Stomach (tissue), 19 donors: ENCODE data around the gene EGFL8. TPM values are rescaled to one million over a fixed set of nuclear protein-coding genes. Genes with fewer than 3 reads are reported as not detected.

Source experiments
- DNase-seq, 2 donors: peaks; one replicate each; pipeline versions ENCODE4 v3.0.0 to v3.0.0-alpha.2; 2013 to 2019
- H3K27ac ChIP-seq, 5 donors: fragments of 200-600 bp in 4 of 5; sonication (generic) in 4 of 5; one replicate each; pipeline ENCODE4 v1.5.1; 2013 to 2019; ENCODE audit warnings: mild to moderate bottlenecking in 1 of 5, moderate library complexity in 1 of 5
- H3K27me3 ChIP-seq, 3 donors: fragments of 200-600 bp; sonication (generic); one replicate each; pipeline ENCODE4 v1.5.1; 2017 to 2019; ENCODE audit warnings: mixed run types in 1 of 3
- H3K36me3 ChIP-seq, 4 donors: fragments of 200-600 bp; sonication (generic); 1 replicate in 3 of 4; 2 replicates in 1 of 4; pipeline ENCODE4 v1.5.1; 2016 to 2019
- H3K4me1 ChIP-seq, 4 donors: fragments of 200-600 bp; sonication (generic); one replicate each; pipeline ENCODE4 v1.5.1; 2016 to 2019
- H3K4me3 ChIP-seq, 4 donors: fragments of 200-600 bp; sonication (generic) in 3 of 4; one replicate each; pipeline ENCODE4 v1.5.1; 2016 to 2019; ENCODE audit warnings: mild to moderate bottlenecking in 1 of 4
- H3K9me3 ChIP-seq, 4 donors: fragments of 200-600 bp; sonication (generic); one replicate each; pipeline ENCODE4 v1.5.1; 2016 to 2019
- CTCF ChIP-seq, 7 experiments: fragments of 450-650 bp in 4 of 7; fragments of 200-600 bp in 3 of 7; sonication (generic) in 3 of 7; IDR thresholded peaks; one replicate each; pipeline ENCODE4 v1.5.1; 2016 to 2019; ENCODE audit warnings: antibody characterized with exemption in 7 of 7, control low read depth in 2 of 7, mild to moderate bottlenecking in 1 of 7
- EP300 ChIP-seq: sonication (generic); formaldehyde crosslinking; IDR thresholded peaks from one replicate; pipeline ENCODE4 v1.6.1; 2017; ENCODE audit warnings: antibody characterized with exemption
- POLR2A ChIP-seq, 4 donors: fragments of 450-650 bp; IDR thresholded peaks; one replicate each; pipeline ENCODE4 v1.6.1; 2016; ENCODE audit warnings: antibody characterized with exemption in 4 of 4, control low read depth in 2 of 4, mild to moderate bottlenecking in 1 of 4, moderate library complexity in 1 of 4
- POLR2AphosphoS5 ChIP-seq, 3 donors: sonication (generic); formaldehyde crosslinking; IDR thresholded peaks; one replicate each; pipeline ENCODE4 v1.6.1; 2016; ENCODE audit warnings: antibody characterized with exemption in 3 of 3
- WGBS, 5 donors: extraction: QIAGEN DNeasy Blood & Tissue Kit in 3 of 5; methylation state at CpG; one replicate each; pipeline versions ENCODE4 v1.1.5 to v1.1.7; 2013 to 2018; 5-methylcytosine and 5-hydroxymethylcytosine counted together
- intact Hi-C: fragments of 100-400 bp; cut with DNase I; formaldehyde crosslinking; loops from one replicate; pipeline ENCODE4 v1.15.1; 2023; ENCODE audit warnings: low total_unique reads
- long read RNA-seq, 10 donors: transcript quantifications; one replicate each; lab custom pipeline, GENCODE V29; 2026
- polyA plus RNA-seq, 3 donors: library from polyadenylated mRNA; stranded (reverse); fragments of 200-250 nt; gene quantifications; one replicate each; pipeline ENCODE4 v1.2.3, GENCODE V29; 2013
- total RNA-seq, 5 donors: library from RNA; depleted of rRNA; stranded (reverse); fragments of >200 nt; gene quantifications; one replicate each; pipeline versions ENCODE4 v1.1.0 to v1.2.3, GENCODE V29; 2014 to 2016
- donor health status: healthy with polysubstance abuse.
- donor health status: Bipolar disorder and iron deficiency.
- donor health status: healthy.

EGFL8 gene
- total RNA-seq = 100 to 1,000 TPM in 1 of 5 donors, 10 to 100 TPM in 2, 1 to 10 TPM in 1, under 1 TPM in 1; 0.87 to 224 (median 10.1) TPM
- 10 to 100 TPM; 14.6 to 30.3 (median 16.6) TPM for polyA plus RNA-seq
- long read RNA-seq, donor 1, partial matches to known transcripts = 0 of 1 reads
- long read RNA-seq, donor 1, other reads (novel, unspliced or antisense) = 0 of 1 reads
- long read RNA-seq, donor 2 = 0 reads
- long read RNA-seq, donor 3, partial matches to known transcripts = 0 of 2 reads
- long read RNA-seq, donor 3, other reads (novel, unspliced or antisense) = 0 of 2 reads
- long read RNA-seq, donor 4 = 0 reads
- long read RNA-seq, donor 5, partial matches to known transcripts = 0 of 7 reads
- long read RNA-seq, donor 5, other reads (novel, unspliced or antisense) = 0 of 7 reads
- long read RNA-seq, donor 6, partial matches to known transcripts = 9 of 13 reads
- long read RNA-seq, donor 6, other reads (novel, unspliced or antisense) = 0 of 13 reads
- long read RNA-seq, donor 7, partial matches to known transcripts = 0 of 3 reads
- long read RNA-seq, donor 7, other reads (novel, unspliced or antisense) = 0 of 3 reads
- long read RNA-seq, donor 8, partial matches to known transcripts = 0 of 1 reads
- long read RNA-seq, donor 8, other reads (novel, unspliced or antisense) = 0 of 1 reads
- long read RNA-seq, donor 9 = 0 reads
- long read RNA-seq, donor 10, partial matches to known transcripts = 0 of 1 reads
- long read RNA-seq, donor 10, other reads (novel, unspliced or antisense) = 0 of 1 reads

DNA sequence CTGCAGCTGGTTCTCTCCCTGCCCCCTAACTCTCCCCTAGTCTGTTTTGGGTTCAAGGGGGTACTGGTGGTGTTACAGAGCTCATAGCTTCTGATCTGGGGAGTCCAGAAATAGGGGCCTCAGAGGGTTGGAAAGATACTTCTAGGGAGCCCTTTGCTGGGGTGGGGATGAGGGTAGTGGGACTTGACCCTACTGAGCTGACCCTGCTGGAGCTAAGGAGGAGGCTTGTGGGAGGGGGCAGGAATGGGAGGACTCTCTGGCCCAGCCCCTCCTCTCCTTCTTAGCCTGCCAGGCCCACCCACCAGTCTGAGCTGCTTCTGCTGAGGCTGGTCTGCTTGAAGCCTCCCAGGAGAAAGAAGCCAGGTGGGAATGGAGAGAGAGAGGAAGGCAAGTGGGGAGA, at the start of gene EGFL8:
Gene EGFL8, plus strand, starts transcription at position 301 of the 400 bp plus-strand sequence. CDS start 1,571 bp downstream, outside the sequence.
- Histone ChIP-seq H3K27me3 (no peaks in the 10 kb centered on the region), H3K4me1 (peaks cover 13 to 36% (median 27%) of the 10 kb centered on the region in 4 donors), H3K9me3 (no peaks in the 10 kb centered on the region), H3K36me3 (peaks cover 24 to 91% (median 79%) of the 10 kb centered on the region in 4 donors), H3K4me3 (no peak within 1 kb of the TSS), H3K27ac (peak within 1 kb of the TSS in 4 of 5 donors; percentile 48 to 61 (median 54))
- intact Hi-C loops = no loop called here
- no peak for TF ChIP-seq POLR2A (IDR thresholded peaks at IDR 0.05)
- TF ChIP-seq POLR2AphosphoS5 (IDR thresholded peaks at IDR 0.05) = no peak
- TF ChIP-seq EP300 = no peak
- no peak for TF ChIP-seq CTCF (IDR thresholded peaks at IDR 0.05)
- DNase-seq = no peak

DNA sequence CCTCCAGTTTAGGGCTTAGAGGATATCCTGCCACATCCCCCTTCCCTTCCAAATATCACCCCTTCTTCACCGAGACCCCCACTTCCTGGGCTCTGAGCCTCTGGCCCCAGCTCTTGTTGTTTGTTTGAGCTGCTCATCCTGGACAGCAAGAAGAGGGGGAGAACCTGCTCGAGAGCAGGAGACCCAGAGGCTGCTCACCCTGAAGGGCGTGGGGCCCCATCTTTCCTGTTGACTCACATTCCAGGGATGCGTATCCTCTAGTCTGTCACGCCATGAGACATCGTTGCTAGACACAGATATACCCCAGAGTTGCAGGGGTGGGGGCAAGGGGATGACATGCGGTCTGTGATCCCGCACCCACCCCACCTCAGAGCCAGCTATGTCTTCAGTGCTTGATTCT, 49.6 kb upstream of the EGFL8 start:
- Histone ChIP-seq H3K27me3 (no peaks in the 10 kb centered on the region), H3K36me3 (peaks cover 30 to 54% (median 49%) of the 10 kb centered on the region in 4 donors), H3K4me3 (no peak overlapping the region), H3K27ac (peak overlapping the region in 4 of 5 donors; percentile 7 to 85 (median 78)), H3K4me1 (peaks cover 32 to 66% (median 46%) of the 10 kb centered on the region in 4 donors), H3K9me3 (no peaks in the 10 kb centered on the region)
- TF ChIP-seq CTCF (IDR thresholded peaks at IDR 0.05) = no peak
- TF ChIP-seq POLR2A (IDR thresholded peaks at IDR 0.05) = no peak
- no peak for TF ChIP-seq EP300
- TF ChIP-seq POLR2AphosphoS5 (IDR thresholded peaks at IDR 0.05) = no peak
- 70 to 82% (median 75%) methylated on average over 8 of the region's 8 CpGs for whole genome bisulfite sequencing, 5 donors
- DNase-seq = no peak
- intact Hi-C loops = loop anchor here (5.0 kb wide), 1 partner anchor 38 kb away; the partner anchor contains the start of genes PPT2 and PRRT1

- TF ChIP-seq POLR2A (IDR thresholded peaks at IDR 0.05) (no peak), CTCF (IDR thresholded peaks at IDR 0.05) (no peak), POLR2AphosphoS5 (IDR thresholded peaks at IDR 0.05) (no peak), EP300 (no peak)
- intact Hi-C loops = loop anchor here (5.0 kb wide), 1 partner anchor 37 kb away; the partner anchor contains the start of genes PPT2 and PRRT1
- peak overlapping the region in 3 of 5 donors; percentile 7 to 85 (median 75) for H3K27ac ChIP-seq
- no peak overlapping the region for H3K4me3 ChIP-seq
- no peak for DNase-seq
- peaks cover 25 to 62% (median 40%) of the 10 kb centered on the region in 4 donors for H3K4me1 ChIP-seq
- peaks cover 39 to 62% (median 57%) of the 10 kb centered on the region in 4 donors for H3K36me3 ChIP-seq
- no peaks in the 10 kb centered on the region for H3K27me3 ChIP-seq
- WGBS, 5 donors = 84 to 89% (median 86%) methylated on average over 6 of the region's 6 CpGs
- no peaks in the 10 kb centered on the region for H3K9me3 ChIP-seq
Measured at GRCh38 chr6:32115623-32116022, 48.8 kb upstream of the EGFL8 start.

DNA sequence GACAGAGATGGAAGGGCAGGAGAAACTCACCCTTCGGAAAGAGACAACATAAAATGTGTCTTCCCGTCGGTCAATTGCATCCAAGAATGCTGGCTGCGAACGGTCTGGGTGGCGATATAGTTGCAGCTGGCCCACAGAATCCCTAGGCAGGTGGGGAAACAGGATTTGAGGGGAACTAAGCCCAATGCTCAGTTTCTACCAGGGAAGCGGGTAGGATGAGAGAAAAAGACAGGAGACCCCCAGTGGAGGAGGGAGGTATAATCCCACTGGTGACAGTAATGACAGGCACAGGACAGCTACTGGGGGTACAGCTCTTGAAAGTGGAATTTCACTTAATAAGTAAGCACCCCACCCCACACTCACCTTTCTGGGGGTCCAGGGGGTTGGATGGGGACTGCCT, 47.7 kb upstream of the EGFL8 start:
- TF ChIP-seq CTCF (IDR thresholded peaks at IDR 0.05) = peak in 2 of 7 experiments; percentile 19 to 21
- TF ChIP-seq POLR2AphosphoS5 (IDR thresholded peaks at IDR 0.05) = no peak
- Histone ChIP-seq H3K4me3 (no peak overlapping the region), H3K36me3 (peaks cover 49 to 73% (median 68%) of the 10 kb centered on the region in 4 donors), H3K27ac (peak overlapping the region in 2 of 5 donors; percentile 6 to 17), H3K4me1 (peaks cover 17 to 52% (median 29%) of the 10 kb centered on the region in 4 donors), H3K27me3 (no peaks in the 10 kb centered on the region), H3K9me3 (no peaks in the 10 kb centered on the region)
- intact Hi-C loops = loop anchor here (5.0 kb wide), 1 partner anchor 36 kb away; the partner anchor contains the start of genes PPT2 and PRRT1
- WGBS, 5 donors = 87 to 93% (median 88%) methylated on average over 7 of the region's 7 CpGs
- no peak for DNase-seq
